CD14-positive monocyte (primary cell): Measurements from ENCODE around the gene GTF2A1L. TPM values are rescaled to one million over a fixed set of nuclear protein-coding genes. Genes with fewer than 3 reads are reported as not detected.

Source experiments
- DNase-seq, 3 donors: peaks; one replicate each; pipeline ENCODE4 v3.0.0-alpha.2; 2011 to 2022
- H2AFZ ChIP-seq: 2 replicates; pipeline ENCODE4 v1.6.0; 2012; ENCODE audit warnings: mild to moderate bottlenecking, low read depth, low read length, inconsistent platforms; ENCODE audit not compliant: insufficient read depth, poor library complexity, severe bottlenecking
- H3K27ac ChIP-seq, 2 donors: 1 replicate in 1 of 2; 2 replicates in 1 of 2; pipeline ENCODE4 v1.5.1; 2012 to 2013; ENCODE audit warnings: low read length in 2 of 2, control low read depth in 1 of 2, inconsistent platforms in 1 of 2, low read depth in 1 of 2, mild to moderate bottlenecking in 1 of 2
- H3K27me3 ChIP-seq, 2 donors: one replicate each; pipeline versions ENCODE4 v1.6.0 to v1.6.1; 2011 to 2013; ENCODE audit warnings: low read length in 2 of 2; ENCODE audit not compliant: control insufficient read depth in 2 of 2, insufficient read depth in 2 of 2
- H3K36me3 ChIP-seq, 2 donors: replicated peaks in 1 of 2; 1 replicate in 1 of 2; 2 replicates in 1 of 2; pipeline versions ENCODE4 v1.5.1 to v1.6.1; 2012 to 2013; ENCODE audit warnings: low read length in 2 of 2, control low read depth in 1 of 2, inconsistent platforms in 1 of 2, mild to moderate bottlenecking in 1 of 2; ENCODE audit not compliant: insufficient read depth in 2 of 2, control insufficient read depth in 1 of 2
- H3K4me1 ChIP-seq, 2 donors: 1 replicate in 1 of 2; 2 replicates in 1 of 2; pipeline versions ENCODE4 v1.5.1 to v1.6.1; 2012 to 2013; ENCODE audit warnings: low read length in 2 of 2, control low read depth in 1 of 2, inconsistent platforms in 1 of 2, mild to moderate bottlenecking in 1 of 2, moderate library complexity in 1 of 2; ENCODE audit not compliant: insufficient read depth in 2 of 2, control insufficient read depth in 1 of 2
- H3K4me2 ChIP-seq: replicated peaks from 2 replicates; pipeline ENCODE3; 2012; ENCODE audit warnings: low read length, moderate library complexity, mild to moderate bottlenecking; ENCODE audit not compliant: poor library complexity, severe bottlenecking; ENCODE audit errors: extremely low read depth
- H3K4me3 ChIP-seq, 3 experiments: fragments of 200-600 bp in 1 of 3; sonication (generic) in 1 of 3; replicated peaks in 1 of 3; 1 replicate in 2 of 3; 2 replicates in 1 of 3; pipeline ENCODE4 v1.5.1; 2011 to 2013; ENCODE audit warnings: low read length in 3 of 3, mild to moderate bottlenecking in 3 of 3, control low read depth in 2 of 3, low read depth in 2 of 3, inconsistent platforms in 1 of 3, moderate library complexity in 1 of 3
- H3K79me2 ChIP-seq: 2 replicates; pipeline ENCODE4 v1.6.0; 2012; ENCODE audit warnings: mild to moderate bottlenecking, control low read depth, inconsistent platforms, low read length, moderate library complexity; ENCODE audit not compliant: insufficient read depth
- H3K9ac ChIP-seq: 2 replicates; pipeline ENCODE4 v1.6.0; 2017; ENCODE audit warnings: low read length, mild to moderate bottlenecking; ENCODE audit not compliant: insufficient read depth, poor library complexity, severe bottlenecking
- H3K9me3 ChIP-seq, 2 donors: replicated peaks in 1 of 2; 1 replicate in 1 of 2; 2 replicates in 1 of 2; pipeline versions ENCODE4 v1.5.1 to v1.6.1; 2012 to 2013; ENCODE audit warnings: low read length in 2 of 2, control low read depth in 1 of 2; ENCODE audit not compliant: control insufficient read depth in 1 of 2, insufficient read depth in 1 of 2
- H4K20me1 ChIP-seq: 2 replicates; pipeline ENCODE4 v1.6.0; 2012; ENCODE audit warnings: mild to moderate bottlenecking, low read length, control low read depth, moderate library complexity; ENCODE audit not compliant: insufficient read depth
- H3K27ac Mint-ChIP-seq, 7 donors: one replicate each; pipeline ENCODE4 v1.8.0; 2020; ENCODE audit warnings: mild to moderate bottlenecking in 7 of 7, mixed read lengths in 7 of 7, moderate library complexity in 6 of 7, inconsistent platforms in 2 of 7
- H3K27me3 Mint-ChIP-seq, 3 donors: one replicate each; pipeline ENCODE4 v1.8.0; 2021 to 2022; ENCODE audit warnings: low read depth in 3 of 3, mild to moderate bottlenecking in 3 of 3, mixed read lengths in 3 of 3, moderate library complexity in 3 of 3, inconsistent platforms in 1 of 3
- H3K36me3 Mint-ChIP-seq, 2 donors: one replicate each; pipeline ENCODE4 v1.8.0; 2020; ENCODE audit warnings: mixed read lengths in 2 of 2, inconsistent platforms in 1 of 2, mild to moderate bottlenecking in 1 of 2
- H3K4me1 Mint-ChIP-seq: one replicate; pipeline ENCODE4 v1.8.0; 2020; ENCODE audit warnings: mild to moderate bottlenecking, mixed read lengths
- H3K4me3 Mint-ChIP-seq, 2 donors: one replicate each; pipeline ENCODE4 v1.8.0; 2020; ENCODE audit warnings: mild to moderate bottlenecking in 2 of 2, mixed read lengths in 2 of 2, moderate library complexity in 1 of 2
- H3K9me3 Mint-ChIP-seq, 7 donors: one replicate each; pipeline ENCODE4 v1.8.0; 2020 to 2022; ENCODE audit warnings: mixed read lengths in 7 of 7, mild to moderate bottlenecking in 6 of 7, moderate library complexity in 6 of 7, inconsistent platforms in 2 of 7
- CTCF ChIP-seq: fragments of 200-600 bp; IDR thresholded peaks from one replicate; pipeline ENCODE4 v1.8.0; 2022; ENCODE audit warnings: antibody characterized with exemption, mild to moderate bottlenecking
- WGBS: methylation state at CpG from one replicate; pipeline ENCODE4 v1.1.5; 2013; ENCODE audit warnings: missing lambda C conversion rate; ENCODE audit not compliant: insufficient coverage; 5-methylcytosine and 5-hydroxymethylcytosine counted together
- intact Hi-C, 2 donors: fragments of 100-400 bp; cut with micrococcal nuclease; formaldehyde crosslinking; loops; one replicate each; pipeline versions ENCODE4 v1.15.0 to v1.15.1; 2023
- polyA plus RNA-seq, 3 donors: library from polyadenylated mRNA; depleted of rRNA in 1 of 3; unstranded in 2 of 3; stranded (reverse) in 1 of 3; fragments of 300-500 nt in 2 of 3; fragments of >200 nt in 1 of 3; fragmentation: Illumina TruSeq in 2 of 3; gene quantifications; 1 replicate in 2 of 3; 2 replicates in 1 of 3; pipeline ENCODE4 v1.2.3, GENCODE V29; 2012 to 2021

The GTF2A1L gene
- polyA plus RNA-seq, 3 donors, result not detected

- Mint-ChIP-seq H3K4me1 (no peaks in the 10 kb centered on the region), H3K27ac (no peak overlapping the region), H3K27me3 (peaks cover 2 to 4% (median 4%) of the 10 kb centered on the region in 3 donors), H3K4me3 (no peak overlapping the region), H3K9me3 (peaks cover 3 to 13% (median 8%) of the 10 kb centered on the region in 7 donors), H3K36me3 (no peaks in the 10 kb centered on the region)
- Histone ChIP-seq H3K27me3 (no peaks in the 10 kb centered on the region), H4K20me1 (no peaks in the 10 kb centered on the region), H3K4me2 (no peak overlapping the region), H3K36me3 (no peaks in the 10 kb centered on the region), H3K4me1 (no peaks in the 10 kb centered on the region), H3K79me2 (no peaks in the 10 kb centered on the region), H3K27ac (no peak overlapping the region), H2AFZ (no peak overlapping the region), H3K9me3 (peaks cover 0 to 9% of the 10 kb centered on the region in 2 donors), H3K9ac (no peak overlapping the region), H3K4me3 (no peak overlapping the region)
- no peak for TF ChIP-seq CTCF
- no peak for DNase-seq
- 100% methylated on average over 2 of the region's 5 CpGs for WGBS
- intact Hi-C loops, result no loop called here
These were observed 15.5 kb downstream of the GTF2A1L start for GRCh38 chr2:48633143-48633542.

- Histone ChIP-seq H3K9ac (no peak overlapping the region), H3K4me2 (no peak overlapping the region), H3K36me3 (no peaks in the 10 kb centered on the region), H4K20me1 (no peaks in the 10 kb centered on the region), H3K27me3 (no peaks in the 10 kb centered on the region), H2AFZ (no peak overlapping the region), H3K79me2 (no peaks in the 10 kb centered on the region), H3K4me3 (no peak overlapping the region), H3K9me3 (peaks cover 0 to 9% of the 10 kb centered on the region in 2 donors), H3K27ac (no peak overlapping the region), H3K4me1 (no peaks in the 10 kb centered on the region)
- H3K4me3 Mint-ChIP-seq, result no peak overlapping the region
- H3K36me3 Mint-ChIP-seq, result no peaks in the 10 kb centered on the region
- no peak overlapping the region for H3K27ac Mint-ChIP-seq
- no peak for TF ChIP-seq CTCF
- peaks cover 3 to 13% (median 5%) of the 10 kb centered on the region in 7 donors for H3K9me3 Mint-ChIP-seq
- peaks cover 2 to 5% (median 4%) of the 10 kb centered on the region in 3 donors for H3K27me3 Mint-ChIP-seq
- WGBS, result no CpG with 5 or more reads among the region's 2 CpGs
- intact Hi-C loops, result no loop called here
- no peak for DNase-seq
- H3K4me1 Mint-ChIP-seq, result no peaks in the 10 kb centered on the region
These were observed 18.1 kb downstream of the GTF2A1L start for GRCh38 chr2:48635786-48636185.
